NB4 (cell line): ENCODE results near the gene ARHGAP21.

Source experiments
- POLR2A ChIP-seq: IDR thresholded peaks from 2 replicates; pipeline ENCODE4 v1.6.1; 2011; ENCODE audit warnings: mild to moderate bottlenecking; ENCODE audit not compliant: insufficient read length; ENCODE audit errors: extremely low read depth
- TF ChIP-seq, protein P1 (sequence below): IDR thresholded peaks from one replicate; pipeline ENCODE4 v1.5.1; 2012; ENCODE audit warnings: low read depth, low read length

DNA sequence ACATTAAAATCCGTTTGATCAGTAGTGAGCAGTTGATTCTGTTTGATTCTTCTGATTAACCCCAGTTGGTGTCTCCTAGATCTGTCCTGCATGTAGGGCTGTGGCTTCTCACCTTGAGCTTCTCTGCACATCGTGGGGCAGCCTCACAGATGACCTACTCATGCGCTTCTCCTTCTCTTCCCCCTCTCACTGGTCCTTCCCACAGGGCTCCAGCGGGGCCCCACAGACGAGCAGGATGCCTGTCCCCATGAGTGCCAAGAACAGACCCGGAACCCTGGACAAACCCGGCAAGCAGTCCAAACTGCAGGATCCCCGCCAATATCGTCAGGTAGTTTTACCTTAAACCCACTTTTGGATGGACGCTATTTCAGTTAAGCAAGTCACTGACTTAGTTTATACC lies 178.9 kb downstream of the ARHGAP21 start:
- TF ChIP-seq, protein P1, sequence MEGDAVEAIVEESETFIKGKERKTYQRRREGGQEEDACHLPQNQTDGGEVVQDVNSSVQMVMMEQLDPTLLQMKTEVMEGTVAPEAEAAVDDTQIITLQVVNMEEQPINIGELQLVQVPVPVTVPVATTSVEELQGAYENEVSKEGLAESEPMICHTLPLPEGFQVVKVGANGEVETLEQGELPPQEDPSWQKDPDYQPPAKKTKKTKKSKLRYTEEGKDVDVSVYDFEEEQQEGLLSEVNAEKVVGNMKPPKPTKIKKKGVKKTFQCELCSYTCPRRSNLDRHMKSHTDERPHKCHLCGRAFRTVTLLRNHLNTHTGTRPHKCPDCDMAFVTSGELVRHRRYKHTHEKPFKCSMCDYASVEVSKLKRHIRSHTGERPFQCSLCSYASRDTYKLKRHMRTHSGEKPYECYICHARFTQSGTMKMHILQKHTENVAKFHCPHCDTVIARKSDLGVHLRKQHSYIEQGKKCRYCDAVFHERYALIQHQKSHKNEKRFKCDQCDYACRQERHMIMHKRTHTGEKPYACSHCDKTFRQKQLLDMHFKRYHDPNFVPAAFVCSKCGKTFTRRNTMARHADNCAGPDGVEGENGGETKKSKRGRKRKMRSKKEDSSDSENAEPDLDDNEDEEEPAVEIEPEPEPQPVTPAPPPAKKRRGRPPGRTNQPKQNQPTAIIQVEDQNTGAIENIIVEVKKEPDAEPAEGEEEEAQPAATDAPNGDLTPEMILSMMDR = no peak
- no peak for TF ChIP-seq POLR2A
